ENCODE data around the gene EFCAB11. TPM values are rescaled to one million over a fixed set of nuclear protein-coding genes. Genes with fewer than 3 reads are reported as not detected.

EFCAB11 gene
- total and polyA plus RNA-seq, 2 of the 8 experiments (the other 6 are each of a cell fraction or from before 2014, with no cell fraction given) = 6.8 to 12.8 TPM

DNA sequence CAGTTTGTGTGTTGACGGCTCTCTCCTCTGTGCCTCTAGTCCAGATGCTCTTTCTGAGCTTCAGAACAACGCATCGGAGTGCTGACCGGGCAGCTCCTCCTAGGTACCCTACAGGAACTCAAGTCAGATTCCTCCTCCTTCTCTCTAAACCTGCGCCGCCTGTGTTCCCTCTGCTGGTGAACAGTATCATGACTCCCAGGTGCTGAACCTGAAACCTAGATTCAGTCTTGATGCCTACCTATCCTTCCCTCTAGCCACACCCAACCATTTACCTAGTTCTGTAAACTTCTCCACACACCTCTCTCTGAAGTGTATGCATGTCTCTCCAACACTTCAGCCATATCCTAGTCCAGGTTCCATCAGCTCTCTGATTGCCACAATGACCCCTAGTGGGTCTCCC, 112.7 kb downstream of the EFCAB11 start (continued):
- TF ChIP-seq, protein P1, sequence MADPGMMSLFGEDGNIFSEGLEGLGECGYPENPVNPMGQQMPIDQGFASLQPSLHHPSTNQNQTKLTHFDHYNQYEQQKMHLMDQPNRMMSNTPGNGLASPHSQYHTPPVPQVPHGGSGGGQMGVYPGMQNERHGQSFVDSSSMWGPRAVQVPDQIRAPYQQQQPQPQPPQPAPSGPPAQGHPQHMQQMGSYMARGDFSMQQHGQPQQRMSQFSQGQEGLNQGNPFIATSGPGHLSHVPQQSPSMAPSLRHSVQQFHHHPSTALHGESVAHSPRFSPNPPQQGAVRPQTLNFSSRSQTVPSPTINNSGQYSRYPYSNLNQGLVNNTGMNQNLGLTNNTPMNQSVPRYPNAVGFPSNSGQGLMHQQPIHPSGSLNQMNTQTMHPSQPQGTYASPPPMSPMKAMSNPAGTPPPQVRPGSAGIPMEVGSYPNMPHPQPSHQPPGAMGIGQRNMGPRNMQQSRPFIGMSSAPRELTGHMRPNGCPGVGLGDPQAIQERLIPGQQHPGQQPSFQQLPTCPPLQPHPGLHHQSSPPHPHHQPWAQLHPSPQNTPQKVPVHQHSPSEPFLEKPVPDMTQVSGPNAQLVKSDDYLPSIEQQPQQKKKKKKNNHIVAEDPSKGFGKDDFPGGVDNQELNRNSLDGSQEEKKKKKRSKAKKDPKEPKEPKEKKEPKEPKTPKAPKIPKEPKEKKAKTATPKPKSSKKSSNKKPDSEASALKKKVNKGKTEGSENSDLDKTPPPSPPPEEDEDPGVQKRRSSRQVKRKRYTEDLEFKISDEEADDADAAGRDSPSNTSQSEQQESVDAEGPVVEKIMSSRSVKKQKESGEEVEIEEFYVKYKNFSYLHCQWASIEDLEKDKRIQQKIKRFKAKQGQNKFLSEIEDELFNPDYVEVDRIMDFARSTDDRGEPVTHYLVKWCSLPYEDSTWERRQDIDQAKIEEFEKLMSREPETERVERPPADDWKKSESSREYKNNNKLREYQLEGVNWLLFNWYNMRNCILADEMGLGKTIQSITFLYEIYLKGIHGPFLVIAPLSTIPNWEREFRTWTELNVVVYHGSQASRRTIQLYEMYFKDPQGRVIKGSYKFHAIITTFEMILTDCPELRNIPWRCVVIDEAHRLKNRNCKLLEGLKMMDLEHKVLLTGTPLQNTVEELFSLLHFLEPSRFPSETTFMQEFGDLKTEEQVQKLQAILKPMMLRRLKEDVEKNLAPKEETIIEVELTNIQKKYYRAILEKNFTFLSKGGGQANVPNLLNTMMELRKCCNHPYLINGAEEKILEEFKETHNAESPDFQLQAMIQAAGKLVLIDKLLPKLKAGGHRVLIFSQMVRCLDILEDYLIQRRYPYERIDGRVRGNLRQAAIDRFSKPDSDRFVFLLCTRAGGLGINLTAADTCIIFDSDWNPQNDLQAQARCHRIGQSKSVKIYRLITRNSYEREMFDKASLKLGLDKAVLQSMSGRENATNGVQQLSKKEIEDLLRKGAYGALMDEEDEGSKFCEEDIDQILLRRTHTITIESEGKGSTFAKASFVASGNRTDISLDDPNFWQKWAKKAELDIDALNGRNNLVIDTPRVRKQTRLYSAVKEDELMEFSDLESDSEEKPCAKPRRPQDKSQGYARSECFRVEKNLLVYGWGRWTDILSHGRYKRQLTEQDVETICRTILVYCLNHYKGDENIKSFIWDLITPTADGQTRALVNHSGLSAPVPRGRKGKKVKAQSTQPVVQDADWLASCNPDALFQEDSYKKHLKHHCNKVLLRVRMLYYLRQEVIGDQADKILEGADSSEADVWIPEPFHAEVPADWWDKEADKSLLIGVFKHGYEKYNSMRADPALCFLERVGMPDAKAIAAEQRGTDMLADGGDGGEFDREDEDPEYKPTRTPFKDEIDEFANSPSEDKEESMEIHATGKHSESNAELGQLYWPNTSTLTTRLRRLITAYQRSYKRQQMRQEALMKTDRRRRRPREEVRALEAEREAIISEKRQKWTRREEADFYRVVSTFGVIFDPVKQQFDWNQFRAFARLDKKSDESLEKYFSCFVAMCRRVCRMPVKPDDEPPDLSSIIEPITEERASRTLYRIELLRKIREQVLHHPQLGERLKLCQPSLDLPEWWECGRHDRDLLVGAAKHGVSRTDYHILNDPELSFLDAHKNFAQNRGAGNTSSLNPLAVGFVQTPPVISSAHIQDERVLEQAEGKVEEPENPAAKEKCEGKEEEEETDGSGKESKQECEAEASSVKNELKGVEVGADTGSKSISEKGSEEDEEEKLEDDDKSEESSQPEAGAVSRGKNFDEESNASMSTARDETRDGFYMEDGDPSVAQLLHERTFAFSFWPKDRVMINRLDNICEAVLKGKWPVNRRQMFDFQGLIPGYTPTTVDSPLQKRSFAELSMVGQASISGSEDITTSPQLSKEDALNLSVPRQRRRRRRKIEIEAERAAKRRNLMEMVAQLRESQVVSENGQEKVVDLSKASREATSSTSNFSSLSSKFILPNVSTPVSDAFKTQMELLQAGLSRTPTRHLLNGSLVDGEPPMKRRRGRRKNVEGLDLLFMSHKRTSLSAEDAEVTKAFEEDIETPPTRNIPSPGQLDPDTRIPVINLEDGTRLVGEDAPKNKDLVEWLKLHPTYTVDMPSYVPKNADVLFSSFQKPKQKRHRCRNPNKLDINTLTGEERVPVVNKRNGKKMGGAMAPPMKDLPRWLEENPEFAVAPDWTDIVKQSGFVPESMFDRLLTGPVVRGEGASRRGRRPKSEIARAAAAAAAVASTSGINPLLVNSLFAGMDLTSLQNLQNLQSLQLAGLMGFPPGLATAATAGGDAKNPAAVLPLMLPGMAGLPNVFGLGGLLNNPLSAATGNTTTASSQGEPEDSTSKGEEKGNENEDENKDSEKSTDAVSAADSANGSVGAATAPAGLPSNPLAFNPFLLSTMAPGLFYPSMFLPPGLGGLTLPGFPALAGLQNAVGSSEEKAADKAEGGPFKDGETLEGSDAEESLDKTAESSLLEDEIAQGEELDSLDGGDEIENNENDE (IDR thresholded peaks at IDR 0.05; ENCODE audit: insufficient replicate concordance, low read length) = no peak
- TF ChIP-seq GTF2F1 (IDR thresholded peaks at IDR 0.05; ENCODE audit: borderline replicate concordance, low read depth, low read length) (no peak), SP2 (IDR thresholded peaks at IDR 0.05; ENCODE audit: low read length) (no peak), CHD1 (IDR thresholded peaks at IDR 0.05; ENCODE audit: low read depth, low read length) (no peak), RAD21 (IDR thresholded peaks at IDR 0.05 in 1 of 2, conservative IDR thresholded peaks at IDR 0.05 in 1 of 2; ENCODE audit: low read depth in 2 of 2, low read length in 2 of 2) (peak; percentile 65 to 70), CHD2 (IDR thresholded peaks at IDR 0.05; ENCODE audit: low read length) (no peak), SIX5 (IDR thresholded peaks at IDR 0.05; ENCODE audit: low read depth, low read length) (no peak), CEBPB (IDR thresholded peaks at IDR 0.05; ENCODE audit: low read depth, low read length) (no peak), SUZ12 (IDR thresholded peaks at IDR 0.05; ENCODE audit: low read length) (no peak), TCF12 (IDR thresholded peaks at IDR 0.05; ENCODE audit: low read depth, low read length) (no peak)
